Measurements from ENCODE around the gene FBXW8. TPM values are rescaled to one million over a fixed set of nuclear protein-coding genes. Genes with fewer than 3 reads are reported as not detected.

Gene FBXW8
- total and polyA plus RNA-seq, 4 donors: 1.9 to 7.1 (median 4.9) TPM

- Histone ChIP-seq H3K4me3 (ENCODE audit: low read depth in 1 of 3, low read length in 3 of 3) (no peak overlapping the region), H3K27ac (ENCODE audit: low read depth in 1 of 2, low read length in 2 of 2) (no peak overlapping the region), H3K27me3 (ENCODE audit: control insufficient read depth in 4 of 4, insufficient read depth in 4 of 4, low read length in 3 of 4) (no peaks in the 10 kb centered on the region), H3K4me1 (ENCODE audit: control insufficient read depth in 4 of 4, insufficient read depth in 4 of 4, low read length in 3 of 4) (no peaks in the 10 kb centered on the region), H3K9me3 (ENCODE audit: control insufficient read depth in 4 of 4, low read length in 3 of 4) (peaks cover 0 to 4% (median 3%) of the 10 kb centered on the region in 4 donors), H3K36me3 (ENCODE audit: control insufficient read depth in 4 of 4, insufficient read depth in 3 of 4, low read depth in 1 of 4, low read length in 3 of 4) (peaks cover 0 to 12% (median 8%) of the 10 kb centered on the region in 4 donors), H3K9ac (ENCODE audit: low read depth in 1 of 2, low read length in 2 of 2) (no peak overlapping the region)
- WGBS: 96% methylated on average over 5 of the region's 5 CpGs
- no peak for DNase-seq (ENCODE audit: low spot score)
- TF ChIP-seq HNF4A (conservative IDR thresholded peaks at IDR 0.05): no peak
- no peak for TF ChIP-seq REST (IDR thresholded peaks at IDR 0.05)
- no peak for TF ChIP-seq YY1 (IDR thresholded peaks at IDR 0.05)
- TF ChIP-seq CTCF (IDR thresholded peaks at IDR 0.05; ENCODE audit: low read depth, low read length, missing input control): no peak
- TF ChIP-seq ZBTB33 (IDR thresholded peaks at IDR 0.05): no peak
- TF ChIP-seq EGR1 (IDR thresholded peaks at IDR 0.05; ENCODE audit: low read depth in 2 of 2): no peak
- no peak for TF ChIP-seq HNF4G (IDR thresholded peaks at IDR 0.05)
- TF ChIP-seq JUND (IDR thresholded peaks at IDR 0.05): no peak
- no peak for TF ChIP-seq RAD21 (IDR thresholded peaks at IDR 0.05)
- TF ChIP-seq ATF3 (IDR thresholded peaks at IDR 0.05): no peak
- TF ChIP-seq RXRA (IDR thresholded peaks at IDR 0.05): no peak
- no peak for TF ChIP-seq MAX (IDR thresholded peaks at IDR 0.05)
- no peak for TF ChIP-seq NR2F2 (IDR thresholded peaks at IDR 0.05)
- TF ChIP-seq GABPA (IDR thresholded peaks at IDR 0.05 in 1 of 2, conservative IDR thresholded peaks at IDR 0.05 in 1 of 2): no peak
- no peak for TF ChIP-seq FOXA2 (IDR thresholded peaks at IDR 0.05)
- no peak for TF ChIP-seq TAF1 (conservative IDR thresholded peaks at IDR 0.05)
- no peak for TF ChIP-seq SP1 (IDR thresholded peaks at IDR 0.05)
- TF ChIP-seq FOXA1 (IDR thresholded peaks at IDR 0.05): no peak
Measured at GRCh38 chr12:116941188-116941587, 30.4 kb downstream of the FBXW8 start.

Measured in liver (tissue), 9 donors.